Astrocyte (in vitro differentiated cells and primary cell): ENCODE data around the gene DCAF10. TPM values are rescaled to one million over a fixed set of nuclear protein-coding genes. Genes with fewer than 3 reads are reported as not detected.
"Not testable (repeated sequence)": the region's sequence is repeated elsewhere in the genome, so short reads cannot be mapped to it uniquely, and the experiment has no call there.

Source experiments
- DNase-seq: peaks from one replicate; pipeline ENCODE4 v3.0.0-alpha.2; 2010; ENCODE audit warnings: low read depth
- FAIRE-seq: peaks from 2 replicates; lab custom pipeline; 2011; peaks lifted over from hg19 to GRCh38; lab: Jason Lieb, UNC
- H2AFZ ChIP-seq: 2 replicates; pipeline ENCODE4 v1.6.0; 2012; ENCODE audit warnings: low read depth, low read length, inconsistent platforms
- H3K27ac ChIP-seq: 2 replicates; pipeline ENCODE4 v1.5.1; 2011; ENCODE audit warnings: low read depth, low read length, inconsistent platforms
- H3K27me3 ChIP-seq: 2 replicates; pipeline ENCODE4 v1.6.0; 2011; ENCODE audit warnings: low read length, inconsistent platforms; ENCODE audit not compliant: insufficient read depth
- H3K36me3 ChIP-seq: 2 replicates; pipeline ENCODE4 v1.5.1; 2011; ENCODE audit warnings: low read length, inconsistent platforms; ENCODE audit not compliant: insufficient read depth
- H3K4me1 ChIP-seq: 2 replicates; pipeline ENCODE4 v1.5.1; 2011; ENCODE audit warnings: low read length, inconsistent platforms; ENCODE audit not compliant: insufficient read depth
- H3K4me2 ChIP-seq: 2 replicates; pipeline ENCODE4 v1.6.0; 2012; ENCODE audit warnings: low read length, inconsistent platforms
- H3K4me3 ChIP-seq: 2 replicates; pipeline ENCODE4 v1.5.1; 2011; ENCODE audit warnings: low read depth, mild to moderate bottlenecking, low read length, inconsistent platforms; ENCODE audit not compliant: insufficient read depth
- H3K79me2 ChIP-seq: 2 replicates; pipeline ENCODE4 v1.6.0; 2012; ENCODE audit warnings: mild to moderate bottlenecking, low read length, inconsistent platforms; ENCODE audit not compliant: insufficient read depth
- H3K9ac ChIP-seq: 2 replicates; pipeline ENCODE4 v1.6.0; 2012; ENCODE audit warnings: mild to moderate bottlenecking, low read length, inconsistent platforms
- H3K9me3 ChIP-seq: 2 replicates; pipeline ENCODE4 v1.5.1; 2012; ENCODE audit warnings: low read depth, mild to moderate bottlenecking, low read length, inconsistent platforms; ENCODE audit not compliant: insufficient read depth
- H4K20me1 ChIP-seq: 2 replicates; pipeline ENCODE4 v1.6.0; 2012; ENCODE audit warnings: low read length, inconsistent platforms; ENCODE audit not compliant: insufficient read depth
- H3K27ac Mint-ChIP-seq: one replicate; pipeline ENCODE4 v1.8.0; 2021; ENCODE audit warnings: mild to moderate bottlenecking, mixed read lengths; ENCODE audit not compliant: unreplicated experiment
- H3K27me3 Mint-ChIP-seq: one replicate; pipeline ENCODE4 v1.8.0; 2021; ENCODE audit warnings: low read depth, mixed read lengths; ENCODE audit not compliant: unreplicated experiment
- H3K36me3 Mint-ChIP-seq: one replicate; pipeline ENCODE4 v1.8.0; 2021; ENCODE audit warnings: low read depth, mixed read lengths; ENCODE audit not compliant: unreplicated experiment
- H3K4me1 Mint-ChIP-seq: one replicate; pipeline ENCODE4 v1.8.0; 2021; ENCODE audit warnings: low read depth, mixed read lengths; ENCODE audit not compliant: unreplicated experiment
- H3K4me3 Mint-ChIP-seq: one replicate; pipeline ENCODE4 v1.8.0; 2021; ENCODE audit warnings: mild to moderate bottlenecking, moderate library complexity, mixed read lengths; ENCODE audit not compliant: unreplicated experiment
- H3K9me3 Mint-ChIP-seq: one replicate; pipeline ENCODE4 v1.8.0; 2021; ENCODE audit warnings: mild to moderate bottlenecking, mixed read lengths; ENCODE audit not compliant: unreplicated experiment
- EZH2 ChIP-seq: IDR thresholded peaks from 2 replicates; pipeline ENCODE4 v1.6.1; 2012; ENCODE audit warnings: mild to moderate bottlenecking, low read length, inconsistent platforms; ENCODE audit not compliant: insufficient read depth
- total RNA-seq: library from RNA; stranded (reverse); gene quantifications from 2 replicates; pipeline ENCODE4 v1.2.1, GENCODE V29; 2021
- TF ChIP-seq, protein P1 (sequence below): IDR thresholded peaks from 2 replicates; pipeline ENCODE4 v1.5.1; 2011; ENCODE audit warnings: low read depth, mild to moderate bottlenecking, inconsistent platforms, low read length, moderate library complexity; ENCODE audit not compliant: insufficient read depth

Gene DCAF10
- total RNA-seq, 1 donor from 2014 or later: 22.3 TPM

DNA sequence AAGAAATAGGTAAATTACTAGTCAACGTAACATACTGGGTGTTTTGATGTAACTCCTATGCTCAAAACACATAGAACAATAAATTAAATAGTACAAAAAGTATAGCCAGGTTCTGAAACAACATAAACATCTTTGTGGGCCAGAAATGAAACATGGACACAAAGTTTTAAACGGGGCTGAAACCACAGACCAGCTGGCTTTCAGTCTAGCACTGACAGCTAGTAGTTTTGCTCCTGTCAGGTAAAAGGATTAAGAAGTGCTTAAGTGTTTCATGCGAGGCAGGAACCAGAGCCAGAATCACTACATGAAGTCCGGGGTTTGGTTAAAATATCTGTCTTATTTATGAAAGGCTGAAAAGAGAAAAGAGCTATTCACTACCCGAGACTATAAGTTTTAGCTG, 19.5 kb downstream of the DCAF10 start:
- peaks cover 7% of the 10 kb centered on the region for H3K36me3 ChIP-seq
- H3K79me2 ChIP-seq: peaks cover 35% of the 10 kb centered on the region

DNA sequence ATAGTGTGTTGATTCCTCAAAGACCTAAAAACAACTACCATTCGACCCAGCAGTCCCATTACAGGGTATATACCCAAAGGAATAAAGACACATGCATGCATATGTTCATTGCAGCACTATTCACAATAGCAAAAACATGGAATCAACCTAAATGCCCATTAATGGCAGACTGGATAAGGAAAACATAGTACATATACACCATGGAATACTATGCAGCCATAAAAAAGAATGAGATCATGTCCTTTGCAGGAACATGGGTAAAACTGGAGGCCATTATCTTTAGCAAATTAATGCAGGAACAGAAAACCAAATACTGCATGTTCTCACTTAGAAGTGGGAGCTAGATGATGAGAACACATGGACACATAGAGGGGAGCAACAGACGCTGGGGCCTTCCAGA, 24.6 kb downstream of the DCAF10 start:
- H3K27ac Mint-ChIP-seq, H3K4me1 ChIP-seq, H3K9me3 Mint-ChIP-seq, H3K9ac ChIP-seq, DNase-seq, H3K27ac ChIP-seq, FAIRE-seq, H3K4me2 ChIP-seq, H3K27me3 ChIP-seq, H3K9me3 ChIP-seq, H2AFZ ChIP-seq, H3K79me2 ChIP-seq, H3K4me3 ChIP-seq, H3K4me3 Mint-ChIP-seq, H3K27me3 Mint-ChIP-seq, H4K20me1 ChIP-seq, H3K4me1 Mint-ChIP-seq: not testable (repeated sequence)
- peaks cover 15% of the 10 kb centered on the region for H3K36me3 Mint-ChIP-seq
- H3K36me3 ChIP-seq: peaks cover 11% of the 10 kb centered on the region

More for the DNA sequence above, 19.5 kb downstream of the DCAF10 start:
- no peaks in the 10 kb centered on the region for H3K4me1 ChIP-seq
- H3K4me1 Mint-ChIP-seq: no peaks in the 10 kb centered on the region
- H3K36me3 Mint-ChIP-seq: peaks cover 12% of the 10 kb centered on the region
- H3K4me2 ChIP-seq: no peak overlapping the region
- no peaks in the 10 kb centered on the region for H3K9me3 Mint-ChIP-seq
- no peaks in the 10 kb centered on the region for H3K27me3 Mint-ChIP-seq
- DNase-seq (no peak), FAIRE-seq (no peak)
- no peak overlapping the region for H3K4me3 ChIP-seq
- H3K27ac ChIP-seq: no peak overlapping the region
- no peak overlapping the region for H3K9ac ChIP-seq
- H3K9me3 ChIP-seq: no peaks in the 10 kb centered on the region
- H3K4me3 Mint-ChIP-seq: no peak overlapping the region
- H3K27me3 ChIP-seq: no peaks in the 10 kb centered on the region
- H2AFZ ChIP-seq: no peak overlapping the region
- peaks cover 26% of the 10 kb centered on the region for H4K20me1 ChIP-seq
- TF ChIP-seq, protein P1, sequence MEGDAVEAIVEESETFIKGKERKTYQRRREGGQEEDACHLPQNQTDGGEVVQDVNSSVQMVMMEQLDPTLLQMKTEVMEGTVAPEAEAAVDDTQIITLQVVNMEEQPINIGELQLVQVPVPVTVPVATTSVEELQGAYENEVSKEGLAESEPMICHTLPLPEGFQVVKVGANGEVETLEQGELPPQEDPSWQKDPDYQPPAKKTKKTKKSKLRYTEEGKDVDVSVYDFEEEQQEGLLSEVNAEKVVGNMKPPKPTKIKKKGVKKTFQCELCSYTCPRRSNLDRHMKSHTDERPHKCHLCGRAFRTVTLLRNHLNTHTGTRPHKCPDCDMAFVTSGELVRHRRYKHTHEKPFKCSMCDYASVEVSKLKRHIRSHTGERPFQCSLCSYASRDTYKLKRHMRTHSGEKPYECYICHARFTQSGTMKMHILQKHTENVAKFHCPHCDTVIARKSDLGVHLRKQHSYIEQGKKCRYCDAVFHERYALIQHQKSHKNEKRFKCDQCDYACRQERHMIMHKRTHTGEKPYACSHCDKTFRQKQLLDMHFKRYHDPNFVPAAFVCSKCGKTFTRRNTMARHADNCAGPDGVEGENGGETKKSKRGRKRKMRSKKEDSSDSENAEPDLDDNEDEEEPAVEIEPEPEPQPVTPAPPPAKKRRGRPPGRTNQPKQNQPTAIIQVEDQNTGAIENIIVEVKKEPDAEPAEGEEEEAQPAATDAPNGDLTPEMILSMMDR: no peak
- TF ChIP-seq EZH2: no peak
- H3K27ac Mint-ChIP-seq: no peak overlapping the region

DNA sequence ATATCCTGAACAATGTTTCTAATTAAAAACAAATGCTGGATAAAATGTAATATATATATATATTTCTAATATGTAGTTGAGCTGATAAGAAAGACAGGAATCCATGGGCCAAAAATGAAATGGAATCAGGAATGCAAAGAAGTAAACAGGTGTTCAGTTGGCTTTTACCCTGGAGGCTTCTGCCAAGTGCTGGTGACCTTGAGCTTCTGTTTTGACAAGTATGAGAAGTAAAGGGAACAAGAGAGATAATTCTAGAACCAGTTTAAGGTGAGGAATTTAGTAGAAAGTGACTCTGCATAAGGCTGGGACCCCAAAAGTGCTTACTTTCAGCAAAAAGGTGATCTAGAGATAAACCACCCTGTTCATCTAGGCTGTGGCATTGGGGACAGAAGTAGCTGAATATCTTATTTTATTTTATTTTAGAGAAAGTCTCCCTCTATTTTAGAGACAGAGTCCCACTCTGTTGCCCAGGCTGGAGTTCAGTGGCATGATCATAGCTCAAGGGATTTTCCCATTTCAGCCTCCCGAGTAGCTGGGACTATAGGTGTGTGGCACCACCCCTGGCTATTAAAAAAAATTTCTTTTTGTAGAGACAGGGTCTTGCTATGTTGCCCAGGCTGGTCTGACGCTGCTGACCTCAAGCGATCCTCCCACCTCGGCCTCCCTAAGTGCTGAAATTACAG, 27.0 kb downstream of the DCAF10 start:
- Mint-ChIP-seq H3K27ac (no peak overlapping the region), H3K4me1 (no peaks in the 10 kb centered on the region), H3K27me3 (no peaks in the 10 kb centered on the region), H3K9me3 (no peaks in the 10 kb centered on the region), H3K36me3 (peaks cover 7% of the 10 kb centered on the region), H3K4me3 (no peak overlapping the region)
- no peak for DNase-seq
- Histone ChIP-seq H3K27ac (no peak overlapping the region), H3K4me1 (no peaks in the 10 kb centered on the region), H3K4me3 (no peak overlapping the region), H3K79me2 (no peaks in the 10 kb centered on the region), H3K4me2 (no peak overlapping the region), H4K20me1 (peaks cover under 1% of the 10 kb centered on the region), H3K36me3 (peaks cover 13% of the 10 kb centered on the region), H2AFZ (no peak overlapping the region), H3K9me3 (no peaks in the 10 kb centered on the region), H3K27me3 (no peaks in the 10 kb centered on the region), H3K9ac (no peak overlapping the region)
- TF ChIP-seq EZH2: no peak
- FAIRE-seq: no peak
